Sigmoid colon (tissue), 7 donors: ENCODE measurements around the gene FKTN. TPM values are rescaled to one million over a fixed set of nuclear protein-coding genes. Genes with fewer than 3 reads are reported as not detected.

ENCODE experiments used
- DNase-seq: peaks from one replicate; pipeline ENCODE4 v3.0.0-alpha.2; 2019
- H3K27ac ChIP-seq, 4 donors: fragments of 200-600 bp; sonication (generic); one replicate each; pipeline ENCODE4 v1.5.1; 2016 to 2019; ENCODE audit warnings: mild to moderate bottlenecking in 1 of 4
- H3K27me3 ChIP-seq, 3 donors: fragments of 200-600 bp; sonication (generic); one replicate each; pipeline ENCODE4 v1.5.1; 2019; ENCODE audit warnings: mild to moderate bottlenecking in 1 of 3
- H3K36me3 ChIP-seq, 4 donors: fragments of 200-600 bp; sonication (generic); one replicate each; pipeline ENCODE4 v1.5.1; 2016 to 2019
- H3K4me1 ChIP-seq, 4 donors: fragments of 200-600 bp; sonication (generic); one replicate each; pipeline ENCODE4 v1.5.1; 2017 to 2019
- H3K4me3 ChIP-seq, 4 donors: fragments of 200-600 bp; sonication (generic); one replicate each; pipeline ENCODE4 v1.5.1; 2017 to 2019; ENCODE audit warnings: mild to moderate bottlenecking in 2 of 4, moderate library complexity in 1 of 4
- H3K9me3 ChIP-seq, 4 donors: fragments of 200-600 bp in 3 of 4; sonication (generic) in 3 of 4; one replicate each; pipeline versions ENCODE4 v1.5.1 to v1.6.1; 2013 to 2019
- CTCF ChIP-seq, 4 experiments: fragments of 450-650 bp in 3 of 4; fragments of 200-600 bp in 1 of 4; IDR thresholded peaks; one replicate each; pipeline ENCODE4 v1.5.1; 2016 to 2019; ENCODE audit warnings: antibody characterized with exemption in 4 of 4, mild to moderate bottlenecking in 3 of 4, moderate library complexity in 2 of 4
- EP300 ChIP-seq, 4 donors: sonication (generic); formaldehyde crosslinking; IDR thresholded peaks; one replicate each; pipeline ENCODE4 v1.6.1; 2017; ENCODE audit warnings: antibody characterized with exemption in 4 of 4
- POLR2A ChIP-seq, 2 donors: fragments of 450-650 bp; IDR thresholded peaks; one replicate each; pipeline ENCODE4 v1.6.1; 2016; ENCODE audit warnings: antibody characterized with exemption in 2 of 2, mild to moderate bottlenecking in 2 of 2, moderate library complexity in 2 of 2
- POLR2AphosphoS5 ChIP-seq, 4 donors: sonication (generic); formaldehyde crosslinking; IDR thresholded peaks; one replicate each; pipeline ENCODE4 v1.6.1; 2017; ENCODE audit warnings: antibody characterized with exemption in 4 of 4
- WGBS, 2 donors: extraction: QIAGEN DNeasy Blood & Tissue Kit; methylation state at CpG; one replicate each; pipeline ENCODE4 v1.1.7; 2013; 5-methylcytosine and 5-hydroxymethylcytosine counted together
- intact Hi-C: fragments of 100-400 bp; cut with DNase I; formaldehyde crosslinking; loops from one replicate; pipeline ENCODE4 v1.15.1; 2023
- polyA plus RNA-seq, 3 donors: library from polyadenylated mRNA; stranded (reverse); fragments of 200-250 nt; gene quantifications; one replicate each; pipeline ENCODE4 v1.2.3, GENCODE V29; 2013
- total RNA-seq, 4 donors: library from RNA; depleted of rRNA; stranded (reverse); fragments of >200 nt; gene quantifications; one replicate each; pipeline ENCODE4 v1.1.0, GENCODE V29; 2016
- donor health status: healthy with polysubstance abuse.
- donor health status: Bipolar disorder and iron deficiency.
- donor health status: healthy.

The FKTN gene
- total and polyA plus RNA-seq, 7 donors, result 0.60 to 13.9 (median 8.0) TPM

GRCh38 chr9:105632807-105633206 lies 74.9 kb downstream of the FKTN start:
- Histone ChIP-seq H3K36me3 (peaks cover 0 to 31% (median 4%) of the 10 kb centered on the region in 4 donors), H3K9me3 (peaks cover 0 to 3% (median 0%) of the 10 kb centered on the region in 4 donors), H3K4me3 (no peak overlapping the region), H3K4me1 (no peaks in the 10 kb centered on the region), H3K27ac (no peak overlapping the region), H3K27me3 (no peaks in the 10 kb centered on the region)
- TF ChIP-seq POLR2AphosphoS5 (IDR thresholded peaks at IDR 0.05), result no peak
- TF ChIP-seq EP300 (IDR thresholded peaks at IDR 0.05), result no peak
- no peak for TF ChIP-seq CTCF (IDR thresholded peaks at IDR 0.05)
- no peak for TF ChIP-seq POLR2A (IDR thresholded peaks at IDR 0.05)
- DNase-seq, result no peak
- intact Hi-C loops, result no loop called here
- 13 to 75% methylated on average over 1 of the region's 1 CpG for WGBS, 2 donors

- WGBS, 2 donors, result 78 to 86% methylated on average over 3 of the region's 3 CpGs
- Histone ChIP-seq H3K4me3 (no peak overlapping the region), H3K36me3 (peaks cover 0 to 37% (median 4%) of the 10 kb centered on the region in 4 donors), H3K4me1 (no peaks in the 10 kb centered on the region), H3K9me3 (peaks cover 0 to 3% (median 0%) of the 10 kb centered on the region in 4 donors), H3K27ac (no peak overlapping the region), H3K27me3 (no peaks in the 10 kb centered on the region)
- TF ChIP-seq EP300 (IDR thresholded peaks at IDR 0.05) (no peak), CTCF (IDR thresholded peaks at IDR 0.05) (no peak), POLR2AphosphoS5 (IDR thresholded peaks at IDR 0.05) (no peak), POLR2A (IDR thresholded peaks at IDR 0.05) (no peak)
- intact Hi-C loops, result no loop called here
- DNase-seq, result no peak
These were observed 75.5 kb downstream of the FKTN start for GRCh38 chr9:105633411-105633810.

- intact Hi-C loops, result no loop called here
- no peak for DNase-seq
- WGBS, 2 donors, result 94 to 96% methylated on average over 1 of the region's 1 CpG
- Histone ChIP-seq H3K36me3 (peaks cover 0 to 64% (median 8%) of the 10 kb centered on the region in 4 donors), H3K9me3 (no peaks in the 10 kb centered on the region), H3K27me3 (no peaks in the 10 kb centered on the region), H3K4me1 (no peaks in the 10 kb centered on the region), H3K4me3 (no peak overlapping the region), H3K27ac (no peak overlapping the region)
- TF ChIP-seq POLR2A (IDR thresholded peaks at IDR 0.05) (no peak), EP300 (IDR thresholded peaks at IDR 0.05) (no peak), POLR2AphosphoS5 (IDR thresholded peaks at IDR 0.05) (no peak), CTCF (IDR thresholded peaks at IDR 0.05) (no peak)
These were observed 78.4 kb downstream of the FKTN start for GRCh38 chr9:105636331-105636730.

GRCh38 chr9:105637787-105638395 lies 80.0 kb downstream of the FKTN start:
- intact Hi-C loops, result no loop called here
- H3K4me1 ChIP-seq, result no peaks in the 10 kb centered on the region
- DNase-seq, result no peak
- 97 to 98% methylated on average over 4 of the region's 4 CpGs for WGBS, 2 donors
- H3K4me3 ChIP-seq, result no peak overlapping the region
- peak in 1 of 4 experiments; percentile 19 for TF ChIP-seq CTCF (IDR thresholded peaks at IDR 0.05)
- no peak for TF ChIP-seq POLR2A (IDR thresholded peaks at IDR 0.05)
- H3K27me3 ChIP-seq, result no peaks in the 10 kb centered on the region
- peaks cover 0 to 71% (median 8%) of the 10 kb centered on the region in 4 donors for H3K36me3 ChIP-seq
- no peak overlapping the region for H3K27ac ChIP-seq
- H3K9me3 ChIP-seq, result peaks cover 0 to 9% (median 0%) of the 10 kb centered on the region in 4 donors

GRCh38 chr9:105639936-105640335 lies 82.0 kb downstream of the FKTN start:
- no peak for DNase-seq
- H3K36me3 ChIP-seq, result peaks cover 0 to 65% (median 5%) of the 10 kb centered on the region in 4 donors
- H3K27ac ChIP-seq, result no peak overlapping the region
- H3K9me3 ChIP-seq, result peaks cover 0 to 9% (median 0%) of the 10 kb centered on the region in 4 donors
- no peaks in the 10 kb centered on the region for H3K27me3 ChIP-seq
- intact Hi-C loops, result no loop called here
- TF ChIP-seq CTCF (IDR thresholded peaks at IDR 0.05), result no peak
- TF ChIP-seq POLR2A (IDR thresholded peaks at IDR 0.05), result no peak
- no peak for TF ChIP-seq POLR2AphosphoS5 (IDR thresholded peaks at IDR 0.05)
- TF ChIP-seq EP300 (IDR thresholded peaks at IDR 0.05), result no peak
- no peaks in the 10 kb centered on the region for H3K4me1 ChIP-seq
- no peak overlapping the region for H3K4me3 ChIP-seq
